SW480 (cell line): Measurements from ENCODE around the gene WDR45B.
"Not testable (repeated sequence)": the region's sequence is repeated elsewhere in the genome, so short reads cannot be mapped to it uniquely, and the experiment has no call there.

Experiments used
- DNase-seq: peaks from one replicate; pipeline ENCODE4 v3.0.0-alpha.2; 2016; ENCODE audit warnings: low spot score

The WDR45B gene

GRCh38 chr17:82657926-82658325 is 9.7 kb upstream of the WDR45B start:
- DNase-seq, result no peak

DNA sequence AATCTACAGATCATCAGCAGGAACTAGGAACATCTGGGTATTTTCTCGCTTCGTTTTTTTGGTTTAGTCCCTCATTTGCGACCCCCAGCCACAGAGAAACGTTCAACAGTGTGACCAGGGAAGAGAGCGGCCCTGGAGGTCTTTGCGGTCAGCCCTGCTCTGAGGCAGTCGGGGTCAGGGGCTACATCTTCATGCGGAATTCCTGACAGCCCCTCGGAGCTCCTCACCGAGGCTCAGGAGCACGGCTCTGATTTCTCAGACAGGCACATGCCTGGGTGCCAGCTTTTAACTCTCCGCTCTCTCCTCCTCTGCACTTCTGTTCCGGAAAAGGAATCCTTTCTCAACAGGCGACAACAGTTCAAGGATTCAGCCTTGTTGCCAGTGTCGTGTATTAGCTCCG is 8.0 kb upstream of the WDR45B start:
- DNase-seq, result no peak

- DNase-seq, result no peak
Observed at GRCh38 chr17:82655523-82655922, 7.3 kb upstream of the WDR45B start.

- no peak for DNase-seq
Observed at GRCh38 chr17:82655038-82655479, 6.8 kb upstream of the WDR45B start.

DNA sequence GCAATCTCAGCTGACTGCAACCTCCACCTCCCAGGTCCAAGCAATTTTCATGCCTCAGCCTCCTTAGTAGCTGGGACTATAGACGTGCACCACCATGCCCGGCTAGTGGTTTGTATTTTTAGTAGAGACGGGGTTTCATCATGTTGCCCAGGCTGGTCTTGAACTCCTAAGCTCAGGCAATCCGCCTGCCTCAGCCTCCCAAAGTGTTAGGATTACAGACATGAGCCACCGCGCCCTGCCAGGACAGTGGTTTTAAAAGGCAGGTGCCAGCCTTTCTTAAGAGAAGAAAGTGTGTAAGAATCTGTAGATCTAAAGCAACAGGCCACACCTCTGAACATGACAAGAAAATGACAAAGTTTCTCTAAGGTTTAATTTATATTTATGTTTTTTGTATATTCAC is 6.4 kb upstream of the WDR45B start:
- DNase-seq, result not testable (repeated sequence)

- DNase-seq, result no peak
Observed at GRCh38 chr17:82653651-82654528, 5.6 kb upstream of the WDR45B start.

GRCh38 chr17:82650723-82651122 is 2.5 kb upstream of the WDR45B start:
- DNase-seq, result no peak

- no peak for DNase-seq
Observed at GRCh38 chr17:82649501-82650261, 1.4 kb upstream of the WDR45B start.

- peak; percentile 20 for DNase-seq
Observed at GRCh38 chr17:82648742-82649331, 593 bp upstream of the WDR45B start.

GRCh38 chr17:82647593-82648164 is 565 bp downstream of the WDR45B start:
- DNase-seq, result no peak

DNA sequence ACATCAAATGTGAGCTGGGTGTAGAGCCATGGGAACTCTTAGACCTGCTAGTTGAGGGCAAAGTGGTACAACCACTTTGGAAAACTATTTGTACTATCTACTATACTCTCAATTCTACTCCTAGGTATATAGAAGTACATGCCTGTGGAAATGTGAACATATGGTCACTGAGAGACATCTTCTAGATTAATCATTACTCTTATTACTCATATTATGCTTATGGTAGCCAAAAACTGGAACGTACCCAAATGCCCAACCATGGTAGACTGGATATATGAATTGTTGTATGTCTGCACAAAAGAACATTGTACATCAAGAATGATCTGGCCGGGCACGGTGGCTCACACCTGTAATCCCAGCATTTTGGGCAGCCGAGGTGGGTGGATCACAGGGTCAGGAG is 2.7 kb downstream of the WDR45B start:
- DNase-seq, result no peak

DNA sequence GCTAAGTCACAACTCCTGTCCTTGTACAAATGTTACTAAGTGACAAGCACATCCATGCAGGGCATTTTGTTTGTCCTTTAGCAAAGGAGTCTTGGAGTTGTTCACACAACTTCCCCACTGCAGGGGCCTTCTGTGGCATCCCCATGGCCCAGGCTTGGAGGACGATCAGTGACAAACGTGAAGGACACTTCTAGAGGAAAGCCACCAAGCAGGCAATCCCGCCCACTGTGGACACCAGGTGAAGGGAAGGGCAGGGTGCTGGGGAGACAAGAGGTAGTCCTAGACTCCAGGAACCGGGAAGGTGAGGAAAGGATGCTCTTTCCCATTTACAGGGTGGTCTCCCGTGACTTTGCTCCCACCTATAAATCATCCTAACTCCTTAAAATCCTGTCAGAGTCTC is 4.1 kb downstream of the WDR45B start:
- no peak for DNase-seq

GRCh38 chr17:82642022-82642421 is 6.2 kb downstream of the WDR45B start:
- DNase-seq, result no peak

GRCh38 chr17:82640036-82640435 is 8.2 kb downstream of the WDR45B start:
- DNase-seq, result no peak

DNA sequence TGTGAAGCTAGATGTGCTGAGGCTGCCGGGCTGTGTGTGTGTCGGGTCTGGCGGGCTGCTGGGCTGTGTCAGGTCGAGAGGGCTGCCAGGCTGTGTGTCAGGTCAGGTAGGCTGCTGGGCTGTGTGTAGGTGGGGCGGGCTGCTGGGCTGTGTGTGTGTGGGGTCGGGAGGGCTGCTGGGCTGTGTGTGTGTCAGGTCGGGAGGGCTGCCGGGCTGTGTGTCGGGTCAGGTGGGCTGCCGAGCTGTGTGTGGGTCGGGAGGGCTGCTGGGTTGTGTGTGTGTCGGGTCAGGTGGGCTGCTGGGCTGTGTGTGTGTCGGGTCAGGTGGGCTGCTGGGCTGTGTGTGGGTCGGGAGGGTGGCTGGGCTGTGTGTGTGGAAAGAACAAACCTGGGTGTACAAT is 8.6 kb downstream of the WDR45B start:
- no peak for DNase-seq

- DNase-seq, result no peak
Observed at GRCh38 chr17:82638183-82638773, 10.0 kb downstream of the WDR45B start.

DNA sequence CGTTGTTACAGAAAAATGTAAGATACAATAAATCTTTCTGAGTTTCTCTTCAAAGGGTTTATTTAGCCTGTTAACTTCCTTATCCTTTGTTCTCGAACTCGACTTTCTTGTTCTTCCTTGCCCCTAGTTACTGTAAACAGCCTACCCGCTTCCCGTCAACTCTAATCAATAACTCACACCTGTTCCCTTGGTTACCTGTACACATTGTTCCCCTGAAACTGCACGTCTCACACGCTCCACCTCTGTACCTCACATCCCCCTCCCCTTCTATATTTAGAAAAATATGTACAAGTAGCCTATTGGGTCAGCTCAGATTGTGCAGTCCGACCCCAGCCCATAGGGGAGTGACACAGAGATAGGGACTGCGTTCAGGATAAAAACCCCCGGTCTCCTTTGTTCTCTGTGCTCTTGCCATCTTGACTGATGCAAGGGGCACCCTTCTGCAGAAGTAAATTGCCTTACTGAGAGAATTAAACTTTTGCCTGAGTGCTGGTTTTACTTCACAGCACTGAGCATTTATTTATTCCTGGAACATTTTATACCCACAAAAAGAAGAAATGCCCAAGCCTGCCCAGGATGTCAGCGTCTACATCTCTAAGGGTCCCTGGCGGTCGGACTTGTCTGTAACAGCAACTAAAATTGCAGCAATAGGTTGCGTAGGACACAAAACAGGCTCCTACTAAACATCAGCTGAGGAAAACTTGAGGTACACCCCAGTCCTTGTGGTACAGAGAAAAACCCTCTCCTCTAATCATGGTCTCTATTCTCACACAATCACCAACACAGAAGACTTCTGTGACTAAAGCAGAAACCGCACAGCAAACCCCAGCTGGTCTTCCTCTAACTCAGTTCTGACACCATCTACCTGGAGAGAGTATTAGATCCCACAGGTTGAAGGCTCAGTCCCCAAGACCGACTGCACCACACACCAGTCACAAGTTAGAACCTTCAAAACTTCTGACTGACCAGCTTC is 11.3 kb downstream of the WDR45B start:
- DNase-seq, result no peak

- DNase-seq, result no peak
Observed at GRCh38 chr17:82633343-82633742, 14.9 kb downstream of the WDR45B start.

DNA sequence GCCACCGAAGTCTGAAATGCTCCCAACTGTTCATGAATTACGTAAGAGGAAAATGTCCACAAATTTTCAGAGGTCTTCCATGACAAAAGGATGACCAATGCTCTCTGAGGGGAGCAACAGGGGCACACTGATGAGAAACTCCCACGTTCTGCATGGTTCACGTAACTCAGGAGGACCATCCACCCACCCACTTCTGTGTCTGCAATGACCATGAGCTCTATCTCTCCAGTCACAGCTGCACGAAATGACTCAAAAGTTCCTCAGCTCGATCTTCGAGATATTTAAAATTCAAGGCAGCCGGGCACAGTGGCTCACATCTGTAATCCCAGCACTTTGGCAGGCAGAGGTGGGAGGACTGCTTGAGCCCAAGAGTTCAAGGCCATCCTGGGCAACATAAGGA is 15.8 kb downstream of the WDR45B start:
- DNase-seq, result no peak

GRCh38 chr17:82631544-82631943 is 16.7 kb downstream of the WDR45B start:
- no peak for DNase-seq

- no peak for DNase-seq
Observed at GRCh38 chr17:82630212-82630611, 18.0 kb downstream of the WDR45B start.
